ENCODE measurements around the gene HAPLN3.
"Not testable (repeated sequence)": the region's sequence is repeated elsewhere in the genome, so short reads cannot be mapped to it uniquely, and the experiment has no call there.

GRCh38 chr15:88925648-88926047 lies 30.3 kb upstream of the HAPLN3 start:
- TF ChIP-seq POLR2A, CTCF (IDR thresholded peaks at IDR 0.05): not testable (repeated sequence)

Measured in vagina (tissue), 2 donors.